Esophagus muscularis mucosa (tissue), 4 donors: ENCODE measurements around the gene NOL8.

Experiments used
- EP300 ChIP-seq: sonication (generic); formaldehyde crosslinking; IDR thresholded peaks from one replicate; pipeline ENCODE4 v1.6.1; 2017; ENCODE audit warnings: antibody characterized with exemption
- POLR2A ChIP-seq: fragments of 450-650 bp; IDR thresholded peaks from one replicate; pipeline ENCODE4 v1.6.1; 2017; ENCODE audit warnings: antibody characterized with exemption, moderate library complexity, mild to moderate bottlenecking, low read depth
- POLR2AphosphoS5 ChIP-seq, 2 donors: sonication (generic); formaldehyde crosslinking; IDR thresholded peaks; one replicate each; pipeline ENCODE4 v1.6.1; 2017; ENCODE audit warnings: antibody characterized with exemption in 2 of 2
- TF ChIP-seq, protein P1 (sequence below), 3 experiments: fragments of 200-600 bp in 2 of 3; fragments of 450-650 bp in 1 of 3; sonication (generic) in 2 of 3; IDR thresholded peaks; one replicate each; pipeline ENCODE4 v1.5.1; 2017 to 2019; ENCODE audit warnings: antibody characterized with exemption in 3 of 3, mild to moderate bottlenecking in 2 of 3, moderate library complexity in 1 of 3

GRCh38 chr9:92315456-92315855, 9.7 kb downstream of the NOL8 start:
- TF ChIP-seq, protein P1, sequence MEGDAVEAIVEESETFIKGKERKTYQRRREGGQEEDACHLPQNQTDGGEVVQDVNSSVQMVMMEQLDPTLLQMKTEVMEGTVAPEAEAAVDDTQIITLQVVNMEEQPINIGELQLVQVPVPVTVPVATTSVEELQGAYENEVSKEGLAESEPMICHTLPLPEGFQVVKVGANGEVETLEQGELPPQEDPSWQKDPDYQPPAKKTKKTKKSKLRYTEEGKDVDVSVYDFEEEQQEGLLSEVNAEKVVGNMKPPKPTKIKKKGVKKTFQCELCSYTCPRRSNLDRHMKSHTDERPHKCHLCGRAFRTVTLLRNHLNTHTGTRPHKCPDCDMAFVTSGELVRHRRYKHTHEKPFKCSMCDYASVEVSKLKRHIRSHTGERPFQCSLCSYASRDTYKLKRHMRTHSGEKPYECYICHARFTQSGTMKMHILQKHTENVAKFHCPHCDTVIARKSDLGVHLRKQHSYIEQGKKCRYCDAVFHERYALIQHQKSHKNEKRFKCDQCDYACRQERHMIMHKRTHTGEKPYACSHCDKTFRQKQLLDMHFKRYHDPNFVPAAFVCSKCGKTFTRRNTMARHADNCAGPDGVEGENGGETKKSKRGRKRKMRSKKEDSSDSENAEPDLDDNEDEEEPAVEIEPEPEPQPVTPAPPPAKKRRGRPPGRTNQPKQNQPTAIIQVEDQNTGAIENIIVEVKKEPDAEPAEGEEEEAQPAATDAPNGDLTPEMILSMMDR (IDR thresholded peaks at IDR 0.05), result no peak
- TF ChIP-seq EP300, result no peak
- no peak for TF ChIP-seq POLR2AphosphoS5 (IDR thresholded peaks at IDR 0.05)
- TF ChIP-seq POLR2A, result no peak
